WTC11 (cell line): ENCODE data around the gene MTSS2. TPM values are rescaled to one million over a fixed set of nuclear protein-coding genes. Genes with fewer than 3 reads are reported as not detected.

Experiments used
- ATAC-seq: fragments of 200-7000 bp; cut with Tn5 transposase; 2 replicates; pipeline ENCODE4 v1.10.0; 2021; ENCODE audit warnings: mild to moderate bottlenecking, moderate library complexity
- CTCF ChIA-PET: fragments of 300-600 bp; sonication (Branson Sonifier 250); formaldehyde crosslinking; loops from one replicate; lab custom pipeline; 2021; ENCODE audit warnings: antibody characterized with exemption; lab: Charles Lee
- POLR2A ChIA-PET: fragments of 350-600 bp; sonication (Branson Sonifier 250); formaldehyde crosslinking; loops from one replicate; lab custom pipeline; 2021; ENCODE audit warnings: antibody characterized with exemption; lab: Charles Lee
- DNase-seq: peaks from one replicate; pipeline ENCODE4 v3.0.0; 2021; ENCODE audit warnings: low spot score
- H3K27ac Mint-ChIP-seq: 2 replicates; pipeline ENCODE4 v1.8.0; 2021; ENCODE audit warnings: mixed read lengths
- H3K27me3 Mint-ChIP-seq: 2 replicates; pipeline ENCODE4 v1.8.0; 2021; ENCODE audit warnings: low read depth, mild to moderate bottlenecking, moderate library complexity, mixed read lengths
- H3K36me3 Mint-ChIP-seq: 2 replicates; pipeline ENCODE4 v1.8.0; 2021; ENCODE audit warnings: mixed read lengths
- H3K4me1 Mint-ChIP-seq: 2 replicates; pipeline ENCODE4 v1.8.0; 2022; ENCODE audit warnings: mixed read lengths
- H3K4me3 Mint-ChIP-seq: 2 replicates; pipeline ENCODE4 v1.8.0; 2021; ENCODE audit warnings: mild to moderate bottlenecking, moderate library complexity, mixed read lengths
- H3K9me3 Mint-ChIP-seq: 2 replicates; pipeline ENCODE4 v1.8.0; 2021; ENCODE audit warnings: mixed read lengths
- CREM ChIP-seq: sonication (generic); formaldehyde crosslinking; IDR thresholded peaks from 2 replicates; pipeline ENCODE4 v1.8.1; 2022; ENCODE audit warnings: mild to moderate bottlenecking, missing genetic modification reagents, moderate library complexity
- E2F4 ChIP-seq: sonication (generic); formaldehyde crosslinking; IDR thresholded peaks from 2 replicates; pipeline ENCODE4 v1.8.1; 2022; ENCODE audit warnings: low read depth, mild to moderate bottlenecking, moderate library complexity, missing genetic modification reagents, borderline replicate concordance
- E2F5 ChIP-seq: sonication (generic); formaldehyde crosslinking; IDR thresholded peaks from 2 replicates; pipeline ENCODE4 v1.8.1; 2022; ENCODE audit warnings: mild to moderate bottlenecking, moderate library complexity, missing genetic modification reagents
- ERG ChIP-seq: fragments of 250-450 bp; sonication (Bioruptor Pico); IDR thresholded peaks from 2 replicates; pipeline ENCODE4 v1.8.0; 2021; ENCODE audit warnings: mild to moderate bottlenecking
- HMGA2 ChIP-seq: fragments of 250-450 bp; sonication (Bioruptor Pico); IDR thresholded peaks from 2 replicates; pipeline ENCODE4 v1.4.0; 2021; ENCODE audit warnings: mild to moderate bottlenecking, moderate library complexity
- JUN ChIP-seq: sonication (generic); formaldehyde crosslinking; IDR thresholded peaks from 2 replicates; pipeline ENCODE4 v1.8.0; 2023; ENCODE audit warnings: mild to moderate bottlenecking, missing genetic modification reagents
- KAT7 ChIP-seq: sonication (generic); formaldehyde crosslinking; IDR thresholded peaks from 2 replicates; pipeline ENCODE4 v1.8.1; 2023; ENCODE audit warnings: missing genetic modification reagents, mild to moderate bottlenecking, borderline replicate concordance
- NFYB ChIP-seq: sonication (generic); formaldehyde crosslinking; conservative IDR thresholded peaks from 2 replicates; pipeline ENCODE4 v1.8.0; 2022; ENCODE audit warnings: low read depth, missing genetic modification reagents
- PRDM15 ChIP-seq: sonication (generic); formaldehyde crosslinking; IDR thresholded peaks from 2 replicates; pipeline ENCODE4 v1.8.0; 2022; ENCODE audit warnings: missing genetic modification reagents
- PREB ChIP-seq: sonication (generic); formaldehyde crosslinking; IDR thresholded peaks from 2 replicates; pipeline ENCODE4 v1.8.1; 2022; ENCODE audit warnings: mild to moderate bottlenecking, missing genetic modification reagents, moderate library complexity, borderline replicate concordance
- PRRX2 ChIP-seq: fragments of 250-450 bp; sonication (Bioruptor Pico); IDR thresholded peaks from 2 replicates; pipeline ENCODE4 v1.8.0; 2021; ENCODE audit warnings: mild to moderate bottlenecking
- SOX15 ChIP-seq: fragments of 250-450 bp; sonication (Bioruptor Pico); IDR thresholded peaks from 2 replicates; pipeline ENCODE4 v1.9.0; 2021; ENCODE audit warnings: mild to moderate bottlenecking
- SP1 ChIP-seq: sonication (generic); formaldehyde crosslinking; conservative IDR thresholded peaks from 2 replicates; pipeline ENCODE4 v1.8.1; 2022; ENCODE audit warnings: missing genetic modification reagents
- TEAD1 ChIP-seq: sonication (generic); formaldehyde crosslinking; IDR thresholded peaks from 2 replicates; pipeline ENCODE4 v1.8.0; 2022; ENCODE audit warnings: mild to moderate bottlenecking, missing genetic modification reagents
- ZNF138 ChIP-seq: sonication (generic); formaldehyde crosslinking; conservative IDR thresholded peaks from 2 replicates; pipeline ENCODE4 v1.8.1; 2022; ENCODE audit warnings: mild to moderate bottlenecking, moderate library complexity, missing genetic modification reagents
- ZNF263 ChIP-seq: sonication (generic); formaldehyde crosslinking; IDR thresholded peaks from 2 replicates; pipeline ENCODE4 v1.8.1; 2022; ENCODE audit warnings: low read depth, mild to moderate bottlenecking, moderate library complexity, missing genetic modification reagents
- ZNF396 ChIP-seq: fragments of 250-450 bp; sonication (Bioruptor Pico); IDR thresholded peaks from 2 replicates; pipeline ENCODE4 v1.8.0; 2021; ENCODE audit warnings: mild to moderate bottlenecking, moderate library complexity, borderline replicate concordance
- ZNF416 ChIP-seq: fragments of 250-450 bp; sonication (Bioruptor Pico); IDR thresholded peaks from 2 replicates; pipeline ENCODE4 v1.9.0; 2021; ENCODE audit warnings: mild to moderate bottlenecking, inconsistent platforms
- ZSCAN18 ChIP-seq: fragments of 250-450 bp; sonication (Bioruptor Pico); IDR thresholded peaks from 2 replicates; pipeline ENCODE4 v2.1.2; 2022; ENCODE audit warnings: mild to moderate bottlenecking, moderate library complexity
- total RNA-seq: library from RNA; stranded (reverse); gene quantifications from 3 replicates; pipeline ENCODE4 v1.2.3, GENCODE V29; 2021

The MTSS2 gene
- total RNA-seq, 1 experiment from 2014 or later: 28.3 TPM

GRCh38 chr16:70703041-70703834 is 17.4 kb upstream of the MTSS2 start (continued):
- TF ChIP-seq ZNF263 (CRISPR knock-in tag) (no peak), PREB (CRISPR knock-in tag) (no peak), ZSCAN18 (CRISPR knock-in tag) (no peak), ZNF396 (CRISPR knock-in tag) (no peak), JUN (CRISPR knock-in tag) (no peak), TEAD1 (CRISPR knock-in tag) (no peak)

GRCh38 chr16:70702624-70703023 is 16.8 kb upstream of the MTSS2 start:
- ChIA-PET POLR2A (no interaction called here), CTCF (interaction anchor here (1.0 to 2.4 kb wide), 8 partner anchors 12 to 76 kb away, joined by 3 to 18 read pairs (median 6); no protein-coding TSS in a partner anchor)
- Mint-ChIP-seq H3K36me3 (peaks cover 2% of the 10 kb centered on the region; the same call in 1 of the 2 replicates), H3K4me1 (peaks cover 14% of the 10 kb centered on the region), H3K27ac (peak overlapping the region; percentile 55), H3K27me3 (no peaks in the 10 kb centered on the region), H3K9me3 (no peaks in the 10 kb centered on the region), H3K4me3 (no peak overlapping the region)
- no peak for TF ChIP-seq ZNF138 (CRISPR knock-in tag)
- TF ChIP-seq ZSCAN18 (CRISPR knock-in tag): no peak
- no peak for TF ChIP-seq PREB (CRISPR knock-in tag)
- no peak for DNase-seq
- ATAC-seq: no peak

- Mint-ChIP-seq H3K27me3 (no peaks in the 10 kb centered on the region), H3K4me1 (peaks cover 10% of the 10 kb centered on the region), H3K4me3 (no peak overlapping the region), H3K27ac (peak overlapping the region; percentile 89), H3K36me3 (peaks cover 2% of the 10 kb centered on the region; the same call in 1 of the 2 replicates), H3K9me3 (no peaks in the 10 kb centered on the region)
- DNase-seq (no peak), ATAC-seq (no peak)
- ChIA-PET CTCF (interaction anchor here (1.0 to 2.4 kb wide), 5 partner anchors 15 to 76 kb away, joined by 3 to 18 read pairs (median 9); no protein-coding TSS in a partner anchor), POLR2A (no interaction called here)
- no peak for TF ChIP-seq NFYB (CRISPR knock-in tag)
- no peak for TF ChIP-seq E2F5
- no peak for TF ChIP-seq PRRX2 (CRISPR knock-in tag)
- no peak for TF ChIP-seq ZNF416
- TF ChIP-seq ERG (CRISPR knock-in tag): no peak
- TF ChIP-seq CREM: no peak
- TF ChIP-seq SP1 (CRISPR knock-in tag): no peak
- no peak for TF ChIP-seq E2F4 (CRISPR knock-in tag)
- no peak for TF ChIP-seq SOX15 (CRISPR knock-in tag)
- TF ChIP-seq KAT7 (CRISPR knock-in tag): no peak
- no peak for TF ChIP-seq HMGA2
- no peak for TF ChIP-seq TEAD1 (CRISPR knock-in tag)
- no peak for TF ChIP-seq PRDM15
These were observed 16.1 kb upstream of the MTSS2 start for GRCh38 chr16:70701998-70702397.
